ENCODE measurements around the gene ARPC2.

ARPC2 gene

GRCh38 chr2:218217360-218218267 lies 625 bp downstream of the ARPC2 start:
- no peak for DNase-seq (ENCODE audit: low spot score)

GRCh38 chr2:218218268-218219185 lies 1.5 kb downstream of the ARPC2 start:
- DNase-seq (ENCODE audit: low spot score): no peak

- DNase-seq (ENCODE audit: low spot score): no peak
Observed at GRCh38 chr2:218219934-218220333, 2.9 kb downstream of the ARPC2 start.

- no peak for DNase-seq (ENCODE audit: low spot score)
Observed at GRCh38 chr2:218221000-218221399, 4.0 kb downstream of the ARPC2 start.

GRCh38 chr2:218223046-218223445 lies 6.1 kb downstream of the ARPC2 start:
- DNase-seq (ENCODE audit: low spot score): no peak

GRCh38 chr2:218224186-218224585 lies 7.2 kb downstream of the ARPC2 start:
- DNase-seq (ENCODE audit: low spot score): no peak

GRCh38 chr2:218226903-218227302 lies 9.9 kb downstream of the ARPC2 start:
- no peak for DNase-seq (ENCODE audit: low spot score)

- no peak for DNase-seq (ENCODE audit: low spot score)
Observed at GRCh38 chr2:218228366-218229090, 11.5 kb downstream of the ARPC2 start.

GRCh38 chr2:218229239-218229638 lies 12.2 kb downstream of the ARPC2 start:
- DNase-seq (ENCODE audit: low spot score): peak; percentile 81

GRCh38 chr2:218229851-218230250 lies 12.9 kb downstream of the ARPC2 start:
- no peak for DNase-seq (ENCODE audit: low spot score)

- no peak for DNase-seq (ENCODE audit: low spot score)
Observed at GRCh38 chr2:218230882-218231281, 13.9 kb downstream of the ARPC2 start.

GRCh38 chr2:218233543-218233942 lies 16.6 kb downstream of the ARPC2 start:
- no peak for DNase-seq (ENCODE audit: low spot score)

- no peak for DNase-seq (ENCODE audit: low spot score)
Observed at GRCh38 chr2:218234521-218234920, 17.5 kb downstream of the ARPC2 start.

- DNase-seq (ENCODE audit: low spot score): no peak
Observed at GRCh38 chr2:218235017-218235416, 18.0 kb downstream of the ARPC2 start.

GRCh38 chr2:218236829-218237228 lies 19.8 kb downstream of the ARPC2 start:
- DNase-seq (ENCODE audit: low spot score): no peak

GRCh38 chr2:218238887-218239286 lies 21.9 kb downstream of the ARPC2 start:
- no peak for DNase-seq (ENCODE audit: low spot score)

GRCh38 chr2:218244204-218244603 lies 27.2 kb downstream of the ARPC2 start:
- no peak for DNase-seq (ENCODE audit: low spot score)

GRCh38 chr2:218244665-218245064 lies 27.7 kb downstream of the ARPC2 start:
- no peak for DNase-seq (ENCODE audit: low spot score)

GRCh38 chr2:218245214-218245613 lies 28.2 kb downstream of the ARPC2 start:
- DNase-seq (ENCODE audit: low spot score): no peak

GRCh38 chr2:218249691-218250090 lies 32.7 kb downstream of the ARPC2 start:
- DNase-seq (ENCODE audit: low spot score): no peak

- no peak for DNase-seq (ENCODE audit: low spot score)
Observed at GRCh38 chr2:218252509-218253231, 35.7 kb downstream of the ARPC2 start.

- DNase-seq (ENCODE audit: low spot score): no peak
Observed at GRCh38 chr2:218253232-218253625, 36.2 kb downstream of the ARPC2 start.

Data from kidney capillary endothelial cell (primary cell).